H1 (cell line): ENCODE measurements around the gene SERPINB6. TPM values are rescaled to one million over a fixed set of nuclear protein-coding genes. Genes with fewer than 3 reads are reported as not detected.

Experiments used
- CHD7 ChIP-seq: fragments of 300-600 bp; sonication (generic); IDR thresholded peaks from 2 replicates; pipeline ENCODE4 v1.7.1; 2012; ENCODE audit warnings: low read length, moderate library complexity, mild to moderate bottlenecking, inconsistent platforms; ENCODE audit not compliant: insufficient replicate concordance
- polyA plus RNA-seq, 7 experiments: library from polyadenylated mRNA; depleted of rRNA in 3 of 7; stranded (reverse) in 5 of 7; unstranded in 2 of 7; fragments of >200 nt in 5 of 7; fragments of 200-250 nt in 2 of 7; gene quantifications; 1 replicate in 5 of 7; 2 replicates in 1 of 7; 4 replicates in 1 of 7; pipeline versions ENCODE4 v1.2.1 to v1.2.3, GENCODE V29; 2011 to 2013; ENCODE audit warnings: missing spikeins in 2 of 7, mixed read lengths in 2 of 7
- total RNA-seq: library from RNA; stranded (reverse); fragmentation: NEBNext Ultra II Directional; extraction: Animal tissue kit (Norgen Biotek cat#: 25700); gene quantifications from 2 replicates; pipeline ENCODE4 v1.2.1, GENCODE V29; 2021

Gene SERPINB6
- total and polyA plus RNA-seq, 2 of the 8 experiments (the other 6 are each of a cell fraction or from before 2014, with no cell fraction given) = 27.2 to 29.4 TPM

- no peak for TF ChIP-seq CHD7
- TF ChIP-seq, all 59 proteins: peak for 0
Observed at GRCh38 chr6:2942914-2943563, 28.3 kb downstream of the SERPINB6 start (continued).
